HepG2 (cell line): ENCODE results near the gene PJA1. TPM values are rescaled to one million over a fixed set of nuclear protein-coding genes. Genes with fewer than 3 reads are reported as not detected.

Experiments used
- ATAC-seq: fragments of 200-7000 bp; cut with Tn5 transposase; 3 replicates; pipeline ENCODE4 v1.9.1; 2020; ENCODE audit warnings: mild to moderate bottlenecking, moderate library complexity
- BruUV-seq: library from RNA; stranded (reverse); fragments of 400-500 nt; replicated peaks from 2 replicates; lab custom pipeline; 2021; lab: Mats Ljungman, UMichigan
- CTCF ChIA-PET: fragments of 300-600 bp; formaldehyde crosslinking; extraction: SDS; loops from one replicate; lab custom pipeline; 2021; ENCODE audit warnings: low total read pairs, inconsistent platforms, low intra/inter-chr PET ratio; lab: Yijun Ruan, JAX
- POLR2A ChIA-PET: fragments of 350-600 bp; sonication (Branson Sonifier 250); formaldehyde crosslinking; loops from one replicate; lab custom pipeline; 2020; ENCODE audit warnings: antibody characterized with exemption, inconsistent platforms; lab: Yijun Ruan, JAX
- DNase-seq: peaks from one replicate; pipeline ENCODE4 v3.0.0-alpha.2; 2015; ENCODE audit warnings: low spot score
- FAIRE-seq: peaks from 3 replicates; lab custom pipeline; 2011; peaks lifted over from hg19 to GRCh38; lab: Jason Lieb, UNC
- H2AFZ ChIP-seq: one replicate; pipeline ENCODE4 v1.6.1; 2011; ENCODE audit warnings: low read length, inconsistent platforms
- H3K27ac ChIP-seq: fragments of 300-600 bp; 3 replicates; pipeline ENCODE4 v1.8.0; 2011; ENCODE audit warnings: mixed run types, mild to moderate bottlenecking, mixed read lengths, low read length, inconsistent platforms; ENCODE audit not compliant: insufficient read depth; ENCODE audit errors: extremely low read length
- H3K27me3 ChIP-seq, 2 experiments: fragments of 200-600 bp in 1 of 2; 2 replicates in 1 of 2; 3 replicates in 1 of 2; pipeline versions ENCODE4 v1.6.0 to v1.8.0; 2011; ENCODE audit warnings: low read length in 2 of 2, mild to moderate bottlenecking in 2 of 2, moderate library complexity in 2 of 2, inconsistent platforms in 1 of 2; ENCODE audit not compliant: insufficient read depth in 2 of 2, control insufficient read depth in 1 of 2
- H3K36me3 ChIP-seq, 2 experiments: fragments of 200-600 bp in 1 of 2; replicated peaks in 1 of 2; 2 replicates in 1 of 2; 3 replicates in 1 of 2; pipeline versions ENCODE4 v1.5.1 to v1.8.0; 2011; ENCODE audit warnings: low read length in 2 of 2, inconsistent platforms in 1 of 2; ENCODE audit not compliant: insufficient read depth in 2 of 2, control insufficient read depth in 1 of 2
- H3K4me1 ChIP-seq: 2 replicates; pipeline ENCODE4 v1.5.1; 2012; ENCODE audit warnings: low read length, inconsistent platforms; ENCODE audit not compliant: insufficient read depth
- H3K4me2 ChIP-seq: 2 replicates; pipeline ENCODE4 v1.6.0; 2011; ENCODE audit warnings: low read depth, low read length, inconsistent platforms
- H3K4me3 ChIP-seq, 3 experiments: fragments of 200-600 bp in 1 of 3; sonication (generic), shearing (Covaris generic) in 1 of 3; replicated peaks in 1 of 3; 2 replicates each; pipeline ENCODE4 v1.5.1; 2011 to 2016; ENCODE audit warnings: low read length in 3 of 3, inconsistent platforms in 2 of 3, low read depth in 2 of 3, mild to moderate bottlenecking in 2 of 3, control low read depth in 1 of 3, mixed read lengths in 1 of 3; ENCODE audit not compliant: insufficient read depth in 1 of 3
- H3K79me2 ChIP-seq: one replicate; pipeline ENCODE4 v1.6.1; 2011; ENCODE audit warnings: low read length, inconsistent platforms; ENCODE audit not compliant: insufficient read depth
- H3K9ac ChIP-seq: 2 replicates; pipeline ENCODE4 v1.6.0; 2011; ENCODE audit warnings: mild to moderate bottlenecking, low read depth, low read length, inconsistent platforms; ENCODE audit not compliant: insufficient read depth
- H3K9me3 ChIP-seq: 2 replicates; pipeline ENCODE4 v1.5.1; 2012; ENCODE audit warnings: mild to moderate bottlenecking, low read length
- H4K20me1 ChIP-seq: 2 replicates; pipeline ENCODE4 v1.6.0; 2011; ENCODE audit warnings: inconsistent platforms, mild to moderate bottlenecking, low read length, moderate library complexity; ENCODE audit not compliant: insufficient read depth
- GATAD2A ChIP-seq: IDR thresholded peaks from 2 replicates; pipeline ENCODE4 v1.6.1; 2016
- MIER3 ChIP-seq: IDR thresholded peaks from 2 replicates; pipeline ENCODE4 v1.6.1; 2016; ENCODE audit warnings: missing compliant biosample characterization, borderline replicate concordance
- NCOR1 ChIP-seq: fragments of 200-600 bp; sonication (generic); IDR thresholded peaks from 2 replicates; pipeline ENCODE4 v1.7.0; 2017; ENCODE audit warnings: antibody characterized with exemption, low read length, borderline replicate concordance
- NFKB2 ChIP-seq: sonication (generic); formaldehyde crosslinking; IDR thresholded peaks from 2 replicates; pipeline ENCODE4 v1.4.0; 2020; ENCODE audit warnings: missing genetic modification reagents, borderline replicate concordance
- POLR2AphosphoS2 ChIP-seq: IDR thresholded peaks from 2 replicates; pipeline ENCODE4 v1.6.1; 2011; ENCODE audit warnings: low read depth, low read length, improper control_type of control experiment
- SIN3B ChIP-seq: fragments of 150-350 bp; IDR thresholded peaks from 2 replicates; pipeline ENCODE4 v1.6.1; 2014; ENCODE audit warnings: low read length
- YEATS4 ChIP-seq: sonication (generic); formaldehyde crosslinking; IDR thresholded peaks from 2 replicates; pipeline ENCODE4 v1.4.0; 2020; ENCODE audit warnings: missing genetic modification reagents, borderline replicate concordance
- ZBTB20 ChIP-seq: sonication (generic); formaldehyde crosslinking; IDR thresholded peaks from 2 replicates; pipeline ENCODE4 v1.8.1; 2023; ENCODE audit warnings: missing genetic modification reagents, low read depth, mild to moderate bottlenecking, borderline replicate concordance
- ZBTB46 ChIP-seq: sonication (generic); formaldehyde crosslinking; IDR thresholded peaks from 2 replicates; pipeline ENCODE4 v1.4.0; 2020; ENCODE audit warnings: mild to moderate bottlenecking, missing genetic modification reagents, borderline replicate concordance
- ZFP36L2 ChIP-seq: sonication (generic); formaldehyde crosslinking; IDR thresholded peaks from 2 replicates; pipeline ENCODE4 v1.4.0; 2020; ENCODE audit warnings: missing genetic modification reagents
- ZNF282 ChIP-seq: fragments of 450-650 bp; IDR thresholded peaks from 2 replicates; pipeline ENCODE4 v1.6.1; 2018; ENCODE audit not compliant: partially characterized antibody
- ZNF616 ChIP-seq: sonication (generic); formaldehyde crosslinking; IDR thresholded peaks from 2 replicates; pipeline ENCODE4 v1.5.0; 2020; ENCODE audit warnings: low read depth, mild to moderate bottlenecking, missing genetic modification reagents
- ZNF644 ChIP-seq: IDR thresholded peaks from 2 replicates; pipeline ENCODE4 v1.6.1; 2016; ENCODE audit warnings: low read depth
- WGBS: methylation state at CpG from one replicate; pipeline ENCODE4 v1.1.6; 2017; ENCODE audit warnings: low lambda C conversion rate; 5-methylcytosine and 5-hydroxymethylcytosine counted together
- in situ Hi-C: cut with HindIII; loops from 2 replicates; pipeline ENCODE4 v1.10.0; 2017; ENCODE audit warnings: low pct_unique_long_range_greater_than_20kb; ENCODE audit not compliant: extremely low pct_ligation_motif_present
- intact Hi-C: fragments of 100-400 bp; cut with micrococcal nuclease; formaldehyde crosslinking; loops from one replicate; pipeline ENCODE4 v1.10.0; 2022; ENCODE audit not compliant: unreplicated experiment
- polyA plus RNA-seq, 8 experiments: library from polyadenylated mRNA; depleted of rRNA in 3 of 8; stranded (reverse) in 7 of 8; unstranded in 1 of 8; fragments of >200 nt; fragmentation: Illumina TruSeq in 4 of 8; extraction: Trizol in 4 of 8; gene quantifications; 2 replicates each; pipeline versions ENCODE4 v1.2.1 to v1.2.3, GENCODE V29; 2011 to 2016; ENCODE audit warnings: low read depth in 4 of 8, missing spikeins in 1 of 8, mixed read lengths in 1 of 8; ENCODE audit not compliant: insufficient read depth in 1 of 8
- total RNA-seq, 5 experiments: library from RNA; depleted of rRNA; stranded (reverse); fragments of >200 nt; fragmentation: Illumina TruSeq; extraction: Trizol; gene quantifications; 2 replicates each; pipeline ENCODE4 v1.2.3, GENCODE V29; 2016; ENCODE audit warnings: low read depth in 1 of 5

Gene PJA1
- total and polyA plus RNA-seq, 2 of the 13 experiments (the other 11 are each of a cell fraction or from before 2014, with no cell fraction given), result 3.6 to 9.6 TPM

GRCh38 chrX:69161371-69161770 lies 3.9 kb downstream of the PJA1 start:
- no peaks in the 10 kb centered on the region for H3K79me2 ChIP-seq
- H3K4me1 ChIP-seq, result no peaks in the 10 kb centered on the region
- CTCF ChIA-PET, result no interaction called here
- H3K27me3 ChIP-seq, result no peaks in the 10 kb centered on the region
- H4K20me1 ChIP-seq, result no peaks in the 10 kb centered on the region
- H3K9ac ChIP-seq, result no peak overlapping the region
- no peak overlapping the region for H3K4me2 ChIP-seq
- DNase-seq, result no peak
- no peak overlapping the region for H3K4me3 ChIP-seq
- no peak overlapping the region for H2AFZ ChIP-seq
- H3K27ac ChIP-seq, result no peak overlapping the region
- intact Hi-C loops (no loop called here), in situ Hi-C loops (no loop called here)
- no TSS peak for BruUV-seq
- POLR2A ChIA-PET, result no interaction called here
- H3K36me3 ChIP-seq, result no peaks in the 10 kb centered on the region
- no peak for ATAC-seq
- TF ChIP-seq ZBTB20 (CRISPR knock-in tag) (no peak), POLR2AphosphoS2 (no peak), YEATS4 (CRISPR knock-in tag) (no peak), NCOR1 (no peak), ZBTB46 (no peak), ZNF616 (CRISPR knock-in tag) (no peak), SIN3B (no peak), NFKB2 (CRISPR knock-in tag) (no peak), ZFP36L2 (CRISPR knock-in tag) (no peak), MIER3 (CRISPR knock-in tag) (no peak), GATAD2A (CRISPR knock-in tag) (no peak), ZNF282 (no peak), ZNF644 (CRISPR knock-in tag) (no peak)
- no peaks in the 10 kb centered on the region for H3K9me3 ChIP-seq
- 100% methylated on average over 2 of the region's 10 CpGs for WGBS
- FAIRE-seq, result no peak
